ENCODE results near the gene C2orf81. TPM values are rescaled to one million over a fixed set of nuclear protein-coding genes. Genes with fewer than 3 reads are reported as not detected.
A peak's percentile ranks its signal among the peaks of the same experiment; 100 is the strongest.
"Not testable (repeated sequence)": the region's sequence is repeated elsewhere in the genome, so short reads cannot be mapped to it uniquely, and the experiment has no call there.

The C2orf81 gene
- total RNA-seq, 1 experiment from 2014 or later: 2.9 TPM

GRCh38 chr2:74423231-74424095, 2.0 kb upstream of the C2orf81 start:
- Mint-ChIP-seq H3K4me1 (peaks cover 14% of the 10 kb centered on the region), H3K27me3 (ENCODE audit: low read depth) (peaks cover 48% of the 10 kb centered on the region), H3K27ac (no peak overlapping the region), H3K36me3 (peaks cover 34% of the 10 kb centered on the region), H3K4me3 (peak overlapping the region; percentile 99), H3K9me3 (no peaks in the 10 kb centered on the region)
- TF ChIP-seq, protein P1, sequence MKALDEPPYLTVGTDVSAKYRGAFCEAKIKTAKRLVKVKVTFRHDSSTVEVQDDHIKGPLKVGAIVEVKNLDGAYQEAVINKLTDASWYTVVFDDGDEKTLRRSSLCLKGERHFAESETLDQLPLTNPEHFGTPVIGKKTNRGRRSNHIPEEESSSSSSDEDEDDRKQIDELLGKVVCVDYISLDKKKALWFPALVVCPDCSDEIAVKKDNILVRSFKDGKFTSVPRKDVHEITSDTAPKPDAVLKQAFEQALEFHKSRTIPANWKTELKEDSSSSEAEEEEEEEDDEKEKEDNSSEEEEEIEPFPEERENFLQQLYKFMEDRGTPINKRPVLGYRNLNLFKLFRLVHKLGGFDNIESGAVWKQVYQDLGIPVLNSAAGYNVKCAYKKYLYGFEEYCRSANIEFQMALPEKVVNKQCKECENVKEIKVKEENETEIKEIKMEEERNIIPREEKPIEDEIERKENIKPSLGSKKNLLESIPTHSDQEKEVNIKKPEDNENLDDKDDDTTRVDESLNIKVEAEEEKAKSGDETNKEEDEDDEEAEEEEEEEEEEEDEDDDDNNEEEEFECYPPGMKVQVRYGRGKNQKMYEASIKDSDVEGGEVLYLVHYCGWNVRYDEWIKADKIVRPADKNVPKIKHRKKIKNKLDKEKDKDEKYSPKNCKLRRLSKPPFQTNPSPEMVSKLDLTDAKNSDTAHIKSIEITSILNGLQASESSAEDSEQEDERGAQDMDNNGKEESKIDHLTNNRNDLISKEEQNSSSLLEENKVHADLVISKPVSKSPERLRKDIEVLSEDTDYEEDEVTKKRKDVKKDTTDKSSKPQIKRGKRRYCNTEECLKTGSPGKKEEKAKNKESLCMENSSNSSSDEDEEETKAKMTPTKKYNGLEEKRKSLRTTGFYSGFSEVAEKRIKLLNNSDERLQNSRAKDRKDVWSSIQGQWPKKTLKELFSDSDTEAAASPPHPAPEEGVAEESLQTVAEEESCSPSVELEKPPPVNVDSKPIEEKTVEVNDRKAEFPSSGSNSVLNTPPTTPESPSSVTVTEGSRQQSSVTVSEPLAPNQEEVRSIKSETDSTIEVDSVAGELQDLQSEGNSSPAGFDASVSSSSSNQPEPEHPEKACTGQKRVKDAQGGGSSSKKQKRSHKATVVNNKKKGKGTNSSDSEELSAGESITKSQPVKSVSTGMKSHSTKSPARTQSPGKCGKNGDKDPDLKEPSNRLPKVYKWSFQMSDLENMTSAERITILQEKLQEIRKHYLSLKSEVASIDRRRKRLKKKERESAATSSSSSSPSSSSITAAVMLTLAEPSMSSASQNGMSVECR (CRISPR knock-in tag; IDR thresholded peaks at IDR 0.05; ENCODE audit: borderline replicate concordance): no peak
- no peak for TF ChIP-seq JAZF1 (CRISPR knock-in tag; IDR thresholded peaks at IDR 0.05)
- 0 out of 2 replicates have a peak, but pooled peaks have one; percentile 9 for TF ChIP-seq ZNF416 (CRISPR knock-in tag; IDR thresholded peaks at IDR 0.05)
- ATAC-seq (no peak), DNase-seq (ENCODE audit: low spot score) (no peak)
- CTCF ChIA-PET: no interaction called here
- POLR2A ChIA-PET: interaction anchor here (0.7 kb wide), 1 partner anchor 35 kb away, joined by 4 read pairs; the partner anchor contains the start of gene WBP1

DNA sequence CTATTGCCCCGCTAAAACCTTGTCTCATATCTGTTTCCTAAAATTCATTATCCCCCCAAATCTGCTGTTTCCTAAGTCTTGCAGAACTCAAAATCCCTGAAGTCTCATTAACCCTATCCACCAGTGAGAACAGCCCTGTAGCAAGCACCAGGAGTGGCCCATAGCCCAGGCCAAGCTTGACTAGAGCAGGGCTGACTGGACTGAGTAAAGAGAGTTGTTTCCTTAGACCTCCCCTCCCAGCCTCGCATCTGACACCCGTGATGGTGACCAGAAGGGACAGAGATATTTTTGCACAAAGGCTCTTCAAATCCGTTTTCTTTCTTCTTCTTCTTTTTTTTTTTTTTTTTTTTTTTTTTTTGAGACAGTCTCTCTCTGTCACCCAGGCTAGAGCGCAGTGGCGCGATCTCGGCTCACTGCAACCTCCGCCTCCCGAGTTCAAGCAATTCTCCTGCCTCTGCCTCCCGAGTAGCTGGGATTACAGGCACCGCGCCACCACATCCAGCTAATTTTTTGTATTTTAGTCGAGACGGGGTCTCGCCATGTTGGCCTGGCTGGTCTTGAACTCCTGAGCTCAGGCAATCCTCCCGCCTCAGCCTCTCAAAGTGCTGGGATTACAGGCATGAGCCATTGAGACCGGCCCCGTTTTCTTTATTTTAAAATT, 846 bp downstream of the C2orf81 start:
- ATAC-seq; DNase-seq (ENCODE audit: low spot score); H3K27ac Mint-ChIP-seq; H3K9me3 Mint-ChIP-seq: not testable (repeated sequence)
- POLR2A ChIA-PET: interaction anchor here (0.5 to 1.3 kb wide), 6 partner anchors 16 to 62 kb away, joined by 3 to 9 read pairs (median 6); partner anchors contain the start of genes CCDC142 and TTC31
- peaks cover 10% of the 10 kb centered on the region for H3K36me3 Mint-ChIP-seq
- CTCF ChIA-PET: interaction anchor here (0.6 to 2.0 kb wide), 4 partner anchors 16 to 86 kb away, joined by 3 to 7 read pairs (median 6); no protein-coding TSS in a partner anchor
- peaks cover 24% of the 10 kb centered on the region for H3K4me1 Mint-ChIP-seq
- peak overlapping the region; percentile 99 for H3K4me3 Mint-ChIP-seq
- H3K27me3 Mint-ChIP-seq (ENCODE audit: low read depth): peaks cover 64% of the 10 kb centered on the region

DNA sequence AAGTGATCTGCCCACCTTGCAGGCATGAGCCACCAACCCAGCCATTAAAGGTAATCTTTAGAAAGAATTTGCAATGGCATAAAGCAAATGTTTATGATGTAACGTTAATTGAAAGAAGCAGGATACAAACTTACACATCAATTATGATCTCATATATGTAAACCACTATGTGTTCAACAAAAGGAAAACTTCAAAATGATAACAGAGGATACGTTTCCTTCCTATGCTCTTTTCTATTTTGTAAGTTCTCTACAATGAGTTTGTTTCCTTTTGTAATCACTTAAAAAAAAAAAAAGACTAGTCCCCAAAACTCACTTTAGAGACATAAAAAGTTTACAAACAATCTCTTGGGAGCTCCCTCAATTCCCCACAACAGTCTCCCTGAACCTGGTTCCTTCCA, 1.4 kb downstream of the C2orf81 start:
- POLR2A ChIA-PET: interaction anchor here (1.0 kb wide), 1 partner anchor 32 kb away, joined by 7 read pairs; no protein-coding TSS in a partner anchor
- Mint-ChIP-seq H3K27ac (no peak overlapping the region), H3K4me1 (peaks cover 27% of the 10 kb centered on the region), H3K27me3 (ENCODE audit: low read depth) (peaks cover 68% of the 10 kb centered on the region), H3K36me3 (peaks cover 6% of the 10 kb centered on the region), H3K4me3 (peak overlapping the region; percentile 38; the same call in 1 of the 2 replicates), H3K9me3 (no peaks in the 10 kb centered on the region)
- CTCF ChIA-PET: no interaction called here
- ATAC-seq: no peak
- TF ChIP-seq TEAD4 (CRISPR knock-in tag; IDR thresholded peaks at IDR 0.05) (no peak), RELA (CRISPR knock-in tag; IDR thresholded peaks at IDR 0.05; ENCODE audit: borderline replicate concordance) (no peak), STAT6 (CRISPR knock-in tag; conservative IDR thresholded peaks at IDR 0.05; ENCODE audit: low read depth) (no peak), ATF3 (CRISPR knock-in tag; conservative IDR thresholded peaks at IDR 0.05) (no peak), NFYB (CRISPR knock-in tag; conservative IDR thresholded peaks at IDR 0.05; ENCODE audit: low read depth) (no peak), ZNF512 (CRISPR knock-in tag; IDR thresholded peaks at IDR 0.05; ENCODE audit: borderline replicate concordance) (no peak), MLX (CRISPR knock-in tag; IDR thresholded peaks at IDR 0.05) (no peak), NFE2L1 (CRISPR knock-in tag; IDR thresholded peaks at IDR 0.05) (no peak), NR3C1 (CRISPR knock-in tag; conservative IDR thresholded peaks at IDR 0.05; ENCODE audit: low read depth) (no peak), JUN (CRISPR knock-in tag; IDR thresholded peaks at IDR 0.05) (no peak), SMAD4 (CRISPR knock-in tag; IDR thresholded peaks at IDR 0.05) (no peak), IRF1 (CRISPR knock-in tag; IDR thresholded peaks at IDR 0.05) (no peak)
- no peak for DNase-seq (ENCODE audit: low spot score)

All from WTC11 (cell line).